HG03066 (cell line): ENCODE data around the gene RHEBL1.
"Not testable (repeated sequence)": the region's sequence is repeated elsewhere in the genome, so short reads cannot be mapped to it uniquely, and the experiment has no call there.

Source experiments
- ATAC-seq: cut with Tn5 transposase; IDR thresholded peaks from one replicate; pipeline ENCODE4 v1.9.1; 2021; ENCODE audit warnings: low read depth; ENCODE audit not compliant: unreplicated experiment

Gene RHEBL1

GRCh38 chr12:49089821-49090773 is 20.3 kb upstream of the RHEBL1 start:
- no peak for ATAC-seq

DNA sequence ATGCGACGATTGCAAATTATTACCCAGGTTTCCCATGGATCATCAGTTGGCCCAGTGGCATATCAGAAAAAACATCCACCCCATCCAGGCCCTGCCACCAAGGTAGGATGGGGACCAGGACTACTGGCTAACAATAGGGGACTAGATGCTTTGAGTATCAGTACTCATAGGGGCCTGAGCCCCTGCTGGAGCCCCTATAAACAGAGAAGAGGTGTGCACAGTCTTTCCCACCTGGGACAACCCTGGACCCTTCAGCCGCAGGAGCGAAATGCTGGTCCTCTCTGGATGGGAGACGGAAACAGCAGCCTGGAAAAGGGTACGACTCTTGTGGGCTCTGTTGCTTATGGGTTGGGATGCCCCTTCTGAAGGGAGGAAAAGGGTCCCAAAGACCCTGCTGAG is 19.2 kb upstream of the RHEBL1 start:
- no peak for ATAC-seq

DNA sequence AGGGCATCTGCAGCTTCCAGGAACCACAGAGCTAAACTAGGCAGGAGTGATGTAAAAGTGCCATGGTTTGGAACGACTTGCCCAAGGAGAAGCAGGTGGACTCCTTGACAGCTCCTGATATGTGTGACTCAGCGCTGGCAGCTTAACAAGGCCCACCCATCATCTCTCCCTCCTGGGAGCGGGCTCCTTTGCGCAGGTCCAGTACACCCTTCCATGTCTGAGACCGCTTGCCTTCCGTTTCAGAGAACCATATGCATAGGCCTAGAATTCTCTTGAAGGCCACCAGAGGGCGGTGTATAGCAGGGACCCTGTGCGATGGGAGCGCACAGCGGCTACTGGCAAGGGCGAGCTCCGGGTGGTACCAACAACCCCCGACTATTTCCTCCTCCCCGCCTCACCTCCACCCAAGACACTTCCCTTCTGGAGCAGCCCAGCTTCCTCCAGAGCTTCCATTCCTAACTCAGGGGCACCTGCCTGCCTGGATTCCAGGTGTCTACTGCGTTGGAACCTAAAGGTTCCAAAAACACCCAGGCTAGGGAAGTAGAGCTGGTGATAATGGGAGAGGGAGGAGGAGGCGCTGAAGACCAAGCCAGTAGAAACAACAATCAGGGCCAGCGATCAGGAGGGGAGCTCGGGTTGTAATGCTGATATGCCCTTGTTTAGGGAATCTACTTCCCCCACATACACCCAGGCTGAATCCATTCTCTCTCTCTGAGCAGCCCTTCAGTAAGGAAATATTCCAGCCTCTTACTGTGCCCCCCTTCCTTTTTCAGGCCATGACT is 18.6 kb upstream of the RHEBL1 start:
- peak; percentile 90 for ATAC-seq

- ATAC-seq = no peak
Observed at GRCh38 chr12:49086116-49086515, 16.3 kb upstream of the RHEBL1 start.

GRCh38 chr12:49084438-49084837 is 14.7 kb upstream of the RHEBL1 start:
- ATAC-seq = no peak

GRCh38 chr12:49079793-49080192 is 10.0 kb upstream of the RHEBL1 start:
- ATAC-seq = no peak

DNA sequence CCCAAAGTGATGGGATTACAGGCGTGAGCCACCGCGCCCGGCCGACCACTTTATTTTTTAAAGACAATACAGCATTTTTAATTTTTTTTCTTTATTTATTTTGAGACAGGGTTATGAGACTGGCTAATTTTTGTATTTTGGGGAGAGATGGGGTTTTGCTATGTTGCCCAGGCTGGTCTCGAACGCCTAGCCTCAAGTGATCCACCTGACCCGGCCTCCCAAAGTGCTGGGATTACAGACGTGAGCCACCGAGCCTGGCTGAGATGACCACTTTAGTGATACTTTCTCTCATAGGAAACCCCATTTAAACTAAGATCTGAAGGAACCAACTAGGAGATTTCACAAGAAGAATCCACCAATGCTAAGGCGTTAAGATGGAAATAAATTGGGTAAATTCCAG is 1.2 kb upstream of the RHEBL1 start:
- ATAC-seq = no peak

DNA sequence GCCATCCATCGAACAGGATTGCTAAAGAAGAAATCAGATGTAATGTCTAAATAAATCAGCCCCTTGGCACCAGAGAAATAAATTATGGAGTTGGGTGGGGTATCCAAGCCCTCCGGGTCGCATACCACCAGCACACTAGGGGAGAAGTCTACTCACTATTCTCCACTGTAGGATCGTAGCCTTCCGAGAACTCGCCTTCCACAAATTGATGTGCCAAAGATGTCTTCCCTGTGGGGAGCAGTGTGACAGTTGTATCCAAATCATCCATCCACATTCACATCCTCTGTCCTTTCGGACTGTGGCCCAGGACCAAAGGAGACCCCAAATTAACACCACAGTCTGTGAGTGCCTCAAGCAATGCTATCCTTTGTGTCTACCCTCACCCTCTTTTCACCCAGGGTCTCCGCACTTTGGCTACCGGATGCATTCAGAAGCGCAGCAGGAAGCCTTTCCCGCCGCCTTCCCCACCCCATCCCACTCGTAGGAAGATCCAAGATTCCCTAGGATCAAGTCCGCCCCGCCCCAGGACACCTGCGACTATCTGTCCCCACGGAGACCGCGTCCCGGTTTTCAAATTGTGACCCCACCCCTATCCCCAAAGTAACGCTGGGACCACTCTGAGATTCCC is 786 bp downstream of the RHEBL1 start:
- ATAC-seq = peak; percentile 3

- ATAC-seq = no peak
Observed at GRCh38 chr12:49066120-49066519, 3.7 kb downstream of the RHEBL1 start.

- ATAC-seq = no peak
Observed at GRCh38 chr12:49064767-49065152, 5.0 kb downstream of the RHEBL1 start.

DNA sequence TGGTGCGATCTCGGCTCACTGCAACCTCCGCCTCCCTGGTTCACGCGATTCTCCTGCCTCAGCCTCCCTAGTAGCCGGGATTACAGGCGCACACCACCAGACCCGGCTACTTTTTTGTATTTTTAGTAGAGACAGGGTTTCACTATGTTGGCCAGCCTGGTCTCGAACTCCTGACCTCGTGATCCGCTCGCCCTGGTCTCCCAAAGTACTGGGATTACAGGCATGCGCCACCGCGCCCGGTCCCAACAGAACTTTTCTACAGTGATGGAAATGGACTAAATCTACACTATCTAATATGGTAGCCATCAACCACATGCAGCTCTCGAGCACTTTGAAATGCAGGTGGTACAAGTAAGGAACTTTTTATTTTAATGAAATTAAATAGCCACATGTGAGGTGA is 7.9 kb downstream of the RHEBL1 start:
- not testable (repeated sequence) for ATAC-seq

DNA sequence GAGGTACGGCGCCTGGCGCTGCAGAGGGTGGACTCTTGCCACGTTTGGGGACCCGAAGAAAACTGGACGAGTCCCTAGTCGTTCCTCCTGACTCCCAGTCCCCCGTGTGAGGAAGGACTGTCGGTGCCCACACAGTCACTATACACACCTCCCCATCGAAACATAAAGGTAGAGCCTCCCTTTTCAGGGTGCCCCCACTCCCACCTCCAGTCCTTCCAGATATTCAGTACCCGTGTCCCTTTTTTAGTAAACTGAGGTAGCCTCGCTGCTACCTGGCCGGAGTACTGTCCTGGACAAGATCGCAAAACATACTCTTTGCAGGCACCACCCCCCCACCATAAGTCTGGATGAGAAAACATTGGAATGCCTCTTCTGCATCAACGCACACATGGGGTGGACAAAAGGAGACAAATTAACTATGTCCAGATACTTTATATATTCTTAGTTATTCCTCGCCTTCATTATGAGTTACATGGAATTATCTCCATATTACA is 8.6 kb downstream of the RHEBL1 start:
- no peak for ATAC-seq

- peak; percentile 50 for ATAC-seq
Observed at GRCh38 chr12:49060237-49061156, 9.3 kb downstream of the RHEBL1 start, which contains the start of gene KMT2D. KMT2D (minus strand) TSS chr12:49060794; CDS start chr12:49055324, 5,470 bp downstream.

- ATAC-seq = no peak
Observed at GRCh38 chr12:49059299-49060171, 10.2 kb downstream of the RHEBL1 start.

DNA sequence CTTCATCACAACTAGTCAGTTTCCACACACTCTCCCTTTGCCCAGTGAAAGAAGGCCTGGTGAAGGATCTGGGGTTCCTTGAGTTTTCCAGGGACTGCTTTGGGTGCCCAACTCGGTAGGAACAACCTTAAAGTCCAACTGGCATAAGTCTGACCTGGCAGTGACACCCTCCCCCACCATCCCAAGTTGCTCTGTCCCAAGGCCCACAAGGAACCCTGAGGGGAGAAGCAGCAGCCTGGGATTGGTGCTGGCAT is 10.8 kb downstream of the RHEBL1 start:
- ATAC-seq = no peak

GRCh38 chr12:49058366-49059044 is 11.3 kb downstream of the RHEBL1 start:
- no peak for ATAC-seq

GRCh38 chr12:49057888-49058287 is 11.9 kb downstream of the RHEBL1 start:
- ATAC-seq = no peak

GRCh38 chr12:49055978-49056754 is 13.6 kb downstream of the RHEBL1 start:
- ATAC-seq = peak; percentile 65
